Stimulated activated CD4-positive, alpha-beta T cell treated with anti-CD3 and anti-CD28 coated beads, TNF-alpha, amount 100 ng/mL, for 48 hours (primary cell): Measurements from ENCODE around the gene FFAR2.
A peak's percentile ranks its signal among the peaks of the same experiment; 100 is the strongest.

Experiments
- DNase-seq, 3 donors: peaks; one replicate each; pipeline ENCODE4 v3.0.0-alpha.2; 2020; ENCODE audit warnings: low read depth in 3 of 3

Gene FFAR2

GRCh38 chr19:35486268-35486708 lies 38.2 kb downstream of the FFAR2 start:
- DNase-seq, result no peak

DNA sequence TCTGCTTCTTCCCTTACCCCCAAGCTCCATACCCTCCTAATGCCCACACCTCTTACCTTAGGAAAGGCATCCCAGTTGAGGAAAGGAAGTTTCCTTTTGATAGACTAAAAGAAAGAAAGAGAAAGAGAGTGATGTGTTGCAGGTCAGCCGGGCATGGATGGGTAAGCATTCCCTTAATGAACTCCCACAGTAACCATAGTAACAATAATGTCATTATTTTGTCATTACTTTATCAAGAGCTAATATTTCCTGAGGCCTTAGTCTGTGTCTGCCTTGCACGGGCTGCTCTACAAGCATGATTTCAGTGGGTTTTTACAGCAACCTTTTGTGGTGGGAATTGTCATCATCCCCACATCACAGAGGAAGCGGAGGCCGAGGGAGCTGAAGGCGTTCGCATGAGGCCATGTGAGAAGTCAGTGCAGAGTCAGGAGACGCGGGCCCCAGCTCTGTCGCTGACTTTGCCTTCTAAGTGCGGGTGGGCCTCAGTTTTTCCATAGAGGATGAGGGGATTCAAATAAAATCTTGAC lies 39.7 kb downstream of the FFAR2 start:
- no peak for DNase-seq

- DNase-seq, result no peak
These were observed 40.6 kb downstream of the FFAR2 start for GRCh38 chr19:35488677-35489076.

- DNase-seq, result no peak
These were observed 42.3 kb downstream of the FFAR2 start, which contains the start of gene KRTDAP for GRCh38 chr19:35490364-35490763. TSS of gene KRTDAP (minus strand) at chr19:35490464. CDS start at chr19:35490442, 22 bp downstream.

DNA sequence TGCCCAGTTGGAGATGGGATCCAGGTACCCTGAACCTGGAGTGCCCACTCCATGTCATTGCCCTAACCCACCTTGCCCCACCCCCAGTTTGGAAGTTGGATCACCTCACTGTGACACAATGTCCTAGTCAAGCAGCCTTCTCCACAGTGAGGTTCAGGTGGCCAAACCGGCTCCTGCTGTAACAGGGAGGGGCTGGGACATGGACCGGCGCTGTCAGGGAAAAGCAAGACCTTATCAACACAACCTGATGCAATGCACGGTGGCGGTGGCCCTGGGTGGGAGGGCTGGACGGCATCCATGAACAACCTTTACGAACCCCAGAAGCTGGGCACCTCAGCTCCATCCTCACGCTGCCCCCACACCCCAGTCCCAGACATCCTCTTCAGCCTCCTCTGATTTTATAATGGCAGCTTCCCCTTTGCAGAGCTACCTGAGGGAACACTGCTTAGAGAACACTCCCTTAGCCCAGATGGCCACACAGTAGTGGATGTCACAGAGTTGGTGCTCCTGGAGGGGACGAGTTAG lies 43.8 kb downstream of the FFAR2 start:
- no peak for DNase-seq

GRCh38 chr19:35493971-35494370 lies 45.9 kb downstream of the FFAR2 start:
- DNase-seq, result no peak

DNA sequence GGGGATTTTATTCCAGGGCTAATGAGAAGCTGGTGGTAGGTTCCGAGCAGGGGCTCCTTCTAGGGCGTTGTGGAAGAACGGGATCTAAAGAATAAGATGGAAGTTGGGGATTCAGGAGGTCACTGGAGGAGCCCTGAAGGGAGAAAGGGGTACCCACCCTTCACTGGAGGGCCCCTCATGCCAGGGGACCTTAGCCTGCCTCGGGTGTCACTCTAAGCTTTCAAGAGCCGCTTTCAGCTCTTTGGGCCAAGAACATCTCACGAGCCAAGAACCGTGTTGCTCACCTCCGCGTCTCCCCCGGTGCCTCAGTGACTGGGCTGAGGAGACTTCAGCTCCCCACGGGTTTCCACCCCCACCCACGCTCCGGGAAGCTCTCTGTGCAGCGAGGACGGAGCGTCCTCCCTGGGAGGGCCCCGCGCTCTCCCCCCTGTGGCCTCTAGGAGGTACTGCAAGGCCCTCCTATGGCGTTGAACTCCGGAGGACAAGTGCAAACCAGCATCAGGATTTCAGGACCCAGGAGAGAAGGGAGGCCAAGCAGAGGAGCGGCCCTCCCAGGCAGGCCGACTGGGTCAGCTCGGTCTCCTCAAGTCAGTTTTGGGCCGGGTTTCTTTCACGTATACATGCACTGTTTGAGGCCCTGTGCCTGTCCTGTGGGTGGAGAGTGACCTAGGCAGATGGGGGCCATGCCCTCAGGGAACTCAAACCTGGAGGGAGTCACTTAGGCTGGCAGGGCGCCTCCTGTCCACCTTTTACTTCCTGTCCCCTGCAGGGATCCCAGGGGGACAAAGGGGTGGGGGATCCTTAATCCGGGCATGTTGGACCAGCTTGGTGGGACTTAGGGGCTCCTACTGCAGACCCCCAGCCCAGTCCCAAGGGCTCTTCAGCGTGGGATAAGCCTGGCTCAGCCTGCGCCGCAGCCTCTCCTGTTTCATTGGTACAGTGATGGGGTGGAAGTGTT lies 47.3 kb downstream of the FFAR2 start:
- DNase-seq, result peak; percentile 58 to 76 (median 68)

DNA sequence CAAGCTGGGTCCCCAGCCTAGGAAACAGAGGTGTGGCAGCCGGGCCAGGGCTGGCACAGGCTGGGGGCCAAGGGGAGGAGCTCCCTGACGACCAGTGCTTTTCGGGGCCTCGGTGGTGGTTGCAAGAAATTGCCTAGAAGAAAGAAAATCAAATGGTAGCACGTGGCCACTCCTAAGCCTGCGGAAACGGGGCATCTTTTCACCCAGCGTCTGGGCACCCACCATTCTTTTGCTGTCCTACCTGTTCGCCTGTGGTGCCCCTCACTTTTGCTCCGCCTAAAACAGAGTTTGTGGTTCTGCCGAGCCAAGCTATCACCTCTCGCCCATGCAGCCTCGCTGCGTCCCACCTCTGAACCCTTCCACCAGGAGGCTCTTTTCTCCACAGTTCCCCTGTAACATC lies 49.3 kb downstream of the FFAR2 start:
- DNase-seq, result no peak

DNA sequence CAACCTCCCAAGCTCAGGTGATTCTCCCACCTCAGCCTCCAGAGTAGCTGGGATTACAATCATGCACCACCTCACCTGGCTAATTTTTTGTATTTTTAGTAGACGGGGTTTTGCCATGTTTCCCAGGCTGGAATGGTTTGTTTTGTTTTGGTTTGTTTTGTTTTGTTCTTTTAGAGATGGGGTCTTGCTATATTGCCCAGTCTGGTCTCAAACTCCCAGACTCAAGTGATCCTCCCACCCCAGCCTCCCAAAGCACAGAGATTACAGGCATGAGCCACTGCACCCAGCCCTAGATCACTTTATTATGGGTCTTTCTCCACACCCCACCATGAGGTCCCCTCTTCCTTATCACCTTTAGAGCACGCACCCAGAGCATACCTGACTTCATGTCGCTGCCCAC lies 50.2 kb downstream of the FFAR2 start:
- no peak for DNase-seq

- no peak for DNase-seq
These were observed 51.0 kb downstream of the FFAR2 start for GRCh38 chr19:35498984-35499527.

- DNase-seq, result no peak
These were observed 52.6 kb downstream of the FFAR2 start for GRCh38 chr19:35500611-35501010.
